Mucosa of descending colon (tissue), 3 donors: ENCODE results near the gene UBE2U. TPM values are rescaled to one million over a fixed set of nuclear protein-coding genes. Genes with fewer than 3 reads are reported as not detected.

Experiments
- ATAC-seq: fragments of 200-7000 bp; cut with Tn5 transposase; one replicate; pipeline ENCODE4 v1.9.1; 2020; ENCODE audit warnings: mild to moderate bottlenecking, moderate library complexity
- DNase-seq, 3 donors: peaks; one replicate each; pipeline ENCODE4 v3.0.0-alpha.2; 2020
- H3K36me3 ChIP-seq: fragments of 200-600 bp; one replicate; pipeline ENCODE4 v1.8.0; 2021; ENCODE audit warnings: low read depth, mild to moderate bottlenecking
- H3K4me1 ChIP-seq: fragments of 200-600 bp; one replicate; pipeline ENCODE4 v1.8.0; 2021; ENCODE audit warnings: low read depth, mild to moderate bottlenecking
- H3K4me3 ChIP-seq: fragments of 200-600 bp; one replicate; pipeline ENCODE4 v1.8.0; 2021; ENCODE audit warnings: mild to moderate bottlenecking
- H3K9me3 ChIP-seq: fragments of 200-600 bp; one replicate; pipeline ENCODE4 v1.8.0; 2021; ENCODE audit warnings: mild to moderate bottlenecking
- intact Hi-C, 2 donors: fragments of 100-400 bp; cut with DNase I in 1 of 2; cut with micrococcal nuclease in 1 of 2; formaldehyde crosslinking; loops; one replicate each; pipeline versions ENCODE4 v1.11.0 to v1.11.1; 2022; cut with DNase I, micrococcal nuclease
- total RNA-seq, 3 donors: library from RNA; stranded (reverse); fragmentation: NEBNext Ultra II Directional in 2 of 3; extraction: Animal tissue kit (Norgen Biotek cat#: 25700) in 2 of 3; gene quantifications; one replicate each; pipeline versions ENCODE4 v1.2.1 to v1.2.4, GENCODE V29; 2021 to 2023
- TF ChIP-seq, protein P1 (sequence below): fragments of 200-600 bp; IDR thresholded peaks from one replicate; pipeline ENCODE4 v1.8.0; 2022; ENCODE audit warnings: antibody characterized with exemption, mild to moderate bottlenecking
- donor health status: DM: no; HTN: no; CAD: no; lungs with moderate emphysema.
- donor health status: DM: no; HTN: no; CAD: no.
- donor health status: DM: no; HTN: yes; CAD: no.

The UBE2U gene
- total RNA-seq, 3 donors from 2014 or later = not detected

DNA sequence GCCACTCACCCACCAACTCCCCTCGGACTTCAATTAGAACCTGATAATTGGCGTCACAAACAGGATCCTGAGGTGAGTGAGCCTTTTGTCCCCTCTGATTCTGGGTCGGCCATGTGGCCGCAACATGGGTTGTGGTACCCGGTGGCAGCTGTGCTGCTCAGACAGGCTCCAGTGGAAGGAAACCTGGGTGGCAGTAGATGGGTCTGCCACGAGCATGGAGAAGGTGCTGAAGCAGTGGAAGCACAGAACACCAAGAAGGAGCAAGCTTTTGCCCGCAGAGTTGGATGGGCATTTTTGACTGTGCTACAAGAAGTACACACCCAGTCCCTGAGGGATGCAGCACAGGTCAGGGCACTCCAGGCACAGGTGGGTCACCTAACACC is 16.5 kb upstream of the UBE2U start:
- H3K4me1 ChIP-seq = no peaks in the 10 kb centered on the region
- no peak overlapping the region for H3K4me3 ChIP-seq

DNA sequence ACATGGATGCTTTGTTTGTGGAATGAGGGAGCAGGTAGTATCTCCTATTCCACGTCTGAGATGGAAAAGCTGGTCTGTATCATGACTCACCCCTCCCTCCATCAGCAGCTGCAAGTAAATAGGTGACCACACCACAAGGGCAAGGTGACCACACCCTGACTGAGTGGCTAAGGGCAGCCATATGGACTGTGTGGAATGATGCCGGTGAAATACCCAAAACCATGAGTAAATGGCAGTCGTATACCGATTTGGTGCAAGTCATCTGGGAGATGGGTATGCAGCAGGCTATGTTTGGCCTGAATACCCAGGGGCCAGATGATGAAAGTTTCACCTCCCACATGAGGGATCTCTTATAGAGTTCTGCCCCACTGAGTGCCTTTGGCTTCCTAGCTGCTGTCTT is 15.8 kb upstream of the UBE2U start:
- H3K36me3 ChIP-seq = no peaks in the 10 kb centered on the region
- TF ChIP-seq, protein P1, sequence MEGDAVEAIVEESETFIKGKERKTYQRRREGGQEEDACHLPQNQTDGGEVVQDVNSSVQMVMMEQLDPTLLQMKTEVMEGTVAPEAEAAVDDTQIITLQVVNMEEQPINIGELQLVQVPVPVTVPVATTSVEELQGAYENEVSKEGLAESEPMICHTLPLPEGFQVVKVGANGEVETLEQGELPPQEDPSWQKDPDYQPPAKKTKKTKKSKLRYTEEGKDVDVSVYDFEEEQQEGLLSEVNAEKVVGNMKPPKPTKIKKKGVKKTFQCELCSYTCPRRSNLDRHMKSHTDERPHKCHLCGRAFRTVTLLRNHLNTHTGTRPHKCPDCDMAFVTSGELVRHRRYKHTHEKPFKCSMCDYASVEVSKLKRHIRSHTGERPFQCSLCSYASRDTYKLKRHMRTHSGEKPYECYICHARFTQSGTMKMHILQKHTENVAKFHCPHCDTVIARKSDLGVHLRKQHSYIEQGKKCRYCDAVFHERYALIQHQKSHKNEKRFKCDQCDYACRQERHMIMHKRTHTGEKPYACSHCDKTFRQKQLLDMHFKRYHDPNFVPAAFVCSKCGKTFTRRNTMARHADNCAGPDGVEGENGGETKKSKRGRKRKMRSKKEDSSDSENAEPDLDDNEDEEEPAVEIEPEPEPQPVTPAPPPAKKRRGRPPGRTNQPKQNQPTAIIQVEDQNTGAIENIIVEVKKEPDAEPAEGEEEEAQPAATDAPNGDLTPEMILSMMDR = no peak
- H3K4me1 ChIP-seq = no peaks in the 10 kb centered on the region
- intact Hi-C loops = no loop called here
- ATAC-seq (no peak), DNase-seq (no peak)
- H3K4me3 ChIP-seq = no peak overlapping the region
- H3K9me3 ChIP-seq = no peaks in the 10 kb centered on the region

More for the DNA sequence above, 16.5 kb upstream of the UBE2U start:
- no peak for ATAC-seq
- H3K9me3 ChIP-seq = no peaks in the 10 kb centered on the region
- intact Hi-C loops = no loop called here
- TF ChIP-seq, protein P1 = no peak
- DNase-seq = no peak
- H3K36me3 ChIP-seq = no peaks in the 10 kb centered on the region

DNA sequence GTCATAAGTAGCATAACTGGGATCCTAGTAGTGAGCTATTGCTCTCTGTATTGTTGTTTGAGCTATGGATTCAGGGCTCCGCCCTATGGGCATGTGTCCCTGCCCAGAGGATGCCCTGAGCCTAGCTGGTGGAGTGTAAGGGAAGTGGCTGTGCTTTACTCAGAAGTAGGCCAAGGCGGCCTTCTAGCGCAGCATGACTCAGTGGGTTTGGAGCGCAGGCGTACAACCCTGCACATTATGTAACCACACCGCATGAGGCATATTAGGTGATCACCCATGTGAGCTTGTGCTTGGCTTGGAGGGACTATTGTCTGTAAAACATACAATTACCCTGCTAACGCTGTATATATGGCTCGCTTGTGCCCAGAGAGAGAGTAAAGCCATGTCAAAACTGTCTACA is 11.1 kb upstream of the UBE2U start:
- H3K36me3 ChIP-seq = no peaks in the 10 kb centered on the region
- no peaks in the 10 kb centered on the region for H3K4me1 ChIP-seq
- no peak overlapping the region for H3K4me3 ChIP-seq
- H3K9me3 ChIP-seq = no peaks in the 10 kb centered on the region
- TF ChIP-seq, protein P1 = no peak
- intact Hi-C loops = no loop called here
- DNase-seq (no peak), ATAC-seq (no peak)

DNA sequence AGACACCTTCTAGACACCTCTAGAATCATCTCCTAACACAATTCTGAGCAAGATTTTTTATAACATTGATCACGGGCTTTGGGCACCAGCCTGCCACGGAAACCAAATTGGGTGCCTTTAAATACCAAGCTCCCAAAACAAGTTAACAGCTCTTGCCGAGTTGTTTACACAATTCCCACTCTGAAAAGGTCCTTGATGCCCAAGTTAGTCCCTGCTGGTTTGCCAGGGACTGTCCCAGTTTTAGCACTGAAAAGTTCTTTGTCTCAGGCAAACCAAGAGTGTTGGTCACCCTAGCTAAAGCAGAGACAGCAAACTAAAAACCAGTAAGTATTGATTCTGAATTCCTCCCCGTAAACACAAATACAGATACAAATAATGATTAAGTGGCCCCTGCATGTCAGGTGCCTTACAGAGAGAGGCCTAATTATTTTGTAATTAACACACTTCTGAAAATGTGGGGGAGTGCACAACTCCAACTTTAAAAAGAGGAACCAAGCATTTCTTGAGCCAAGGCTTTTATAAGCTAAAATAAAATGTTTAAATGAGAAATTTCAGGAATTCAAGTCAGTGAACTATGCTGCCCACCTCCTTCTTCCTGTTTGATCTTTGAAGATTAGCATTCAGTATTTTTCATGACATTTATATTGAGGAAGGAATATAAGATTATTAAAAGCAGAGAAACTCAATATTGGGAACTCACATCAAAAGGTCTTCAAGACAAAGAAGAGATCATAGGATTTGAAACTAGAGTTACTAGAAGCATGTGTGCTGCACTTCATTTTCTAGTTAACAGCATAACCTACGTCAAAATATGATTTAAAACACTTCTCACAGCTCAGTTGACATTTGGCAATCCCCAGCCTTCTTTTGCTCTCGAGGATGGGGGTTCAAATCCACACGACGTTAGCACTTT is 9.0 kb upstream of the UBE2U start:
- H3K36me3 ChIP-seq = no peaks in the 10 kb centered on the region
- no peaks in the 10 kb centered on the region for H3K4me1 ChIP-seq
- no peak for DNase-seq
- TF ChIP-seq, protein P1 = no peak
- intact Hi-C loops = no loop called here
- H3K9me3 ChIP-seq = no peaks in the 10 kb centered on the region
- no peak overlapping the region for H3K4me3 ChIP-seq
- no peak for ATAC-seq

GRCh38 chr1:64195081-64195395 is 8.4 kb upstream of the UBE2U start:
- H3K4me1 ChIP-seq = no peaks in the 10 kb centered on the region
- no peak for DNase-seq
- TF ChIP-seq, protein P1 = no peak
- ATAC-seq = no peak
- no peaks in the 10 kb centered on the region for H3K36me3 ChIP-seq
- no peak overlapping the region for H3K4me3 ChIP-seq
- intact Hi-C loops = no loop called here
- no peaks in the 10 kb centered on the region for H3K9me3 ChIP-seq
